ENCODE data around the gene SLAMF1. TPM values are rescaled to one million over a fixed set of nuclear protein-coding genes. Genes with fewer than 3 reads are reported as not detected.

Gene SLAMF1
- total and polyA plus RNA-seq, 9 donors = 0.04 to 0.07 (median 0.05) TPM; not detected in 6

DNA sequence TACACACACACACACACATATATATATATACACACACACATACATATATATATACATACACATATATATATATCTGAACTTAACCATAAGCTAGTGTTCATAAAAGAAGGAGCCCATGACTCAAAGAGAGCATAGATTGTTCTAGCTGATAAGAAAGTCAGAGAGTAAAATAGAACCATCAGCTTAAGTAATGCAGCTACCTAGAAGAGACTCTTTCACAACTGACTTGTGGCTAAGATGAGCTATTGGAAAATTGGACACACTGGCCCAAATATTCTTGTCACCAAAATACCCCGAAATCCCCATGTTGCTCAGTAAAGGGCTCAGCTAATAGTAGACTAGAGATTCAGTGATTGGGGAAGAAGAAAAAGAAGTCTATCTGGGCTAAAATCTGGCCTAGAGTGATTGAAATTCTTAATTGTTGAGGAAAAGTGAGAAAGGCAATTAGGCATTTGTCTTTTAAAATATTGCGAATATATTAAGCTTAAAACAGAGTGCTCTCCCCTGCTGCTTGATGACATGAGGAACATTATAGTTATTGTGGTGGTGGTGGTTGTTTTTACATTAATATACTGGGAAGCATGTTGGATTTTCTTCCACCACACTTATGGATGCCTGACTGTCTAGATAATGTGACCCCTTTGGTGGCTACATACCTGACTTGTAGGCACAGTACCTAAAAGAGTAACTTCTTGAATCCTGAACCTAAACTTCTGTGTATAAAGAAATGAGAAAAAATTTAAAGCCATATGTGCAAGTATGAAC is 6.3 kb downstream of the SLAMF1 start:
- Histone ChIP-seq H3K36me3 (ENCODE audit: control insufficient read depth, insufficient read depth, low read length) (no peaks in the 10 kb centered on the region), H3K27me3 (ENCODE audit: control insufficient read depth, insufficient read depth, low read length) (no peaks in the 10 kb centered on the region), H3K4me3 (ENCODE audit: low read length) (no peak overlapping the region), H3K27ac (ENCODE audit: low read length) (no peak overlapping the region), H3K9me3 (replicated peaks; ENCODE audit: control insufficient read depth, low read depth, low read length) (no peaks in the 10 kb centered on the region), H3K4me1 (ENCODE audit: control insufficient read depth, insufficient read depth, low read length) (no peaks in the 10 kb centered on the region)
- no CpG with 5 or more reads among the region's 2 CpGs for WGBS (ENCODE audit: insufficient coverage)
- no peak for DNase-seq

DNA sequence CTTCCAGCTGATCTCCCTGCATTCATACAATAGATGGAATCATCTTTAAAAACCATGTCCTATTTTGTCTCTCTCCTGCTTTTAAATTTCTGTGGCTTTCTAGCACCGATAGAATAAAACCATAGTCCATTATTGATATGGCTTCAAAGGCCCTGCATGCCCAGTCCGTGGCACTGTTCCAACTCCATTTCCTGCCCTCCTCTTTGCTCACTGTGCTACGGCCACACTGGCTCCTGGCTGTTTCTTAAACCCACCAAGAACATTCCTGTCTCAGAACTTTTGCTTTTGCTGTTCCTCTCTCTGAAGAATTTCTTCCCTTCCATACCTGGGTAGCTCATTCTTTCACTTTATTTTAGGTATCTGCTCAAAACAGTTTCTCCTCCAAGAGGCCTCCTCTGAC is 7.2 kb downstream of the SLAMF1 start:
- H3K27me3 ChIP-seq (ENCODE audit: control insufficient read depth, insufficient read depth, low read length) = no peaks in the 10 kb centered on the region
- no peaks in the 10 kb centered on the region for H3K4me1 ChIP-seq (ENCODE audit: control insufficient read depth, insufficient read depth, low read length)
- H3K9me3 ChIP-seq (replicated peaks; ENCODE audit: control insufficient read depth, low read depth, low read length) = no peaks in the 10 kb centered on the region
- no peak for DNase-seq
- H3K27ac ChIP-seq (ENCODE audit: low read length) = no peak overlapping the region
- H3K36me3 ChIP-seq (ENCODE audit: control insufficient read depth, insufficient read depth, low read length) = no peaks in the 10 kb centered on the region
- WGBS (ENCODE audit: insufficient coverage) = 49% methylated on average over 3 of the region's 3 CpGs
- H3K4me3 ChIP-seq (ENCODE audit: low read length) = no peak overlapping the region

- no peak for DNase-seq
- Histone ChIP-seq H3K27ac (ENCODE audit: low read length) (no peak overlapping the region), H3K4me3 (ENCODE audit: low read length) (no peak overlapping the region), H3K36me3 (ENCODE audit: control insufficient read depth, insufficient read depth, low read length) (no peaks in the 10 kb centered on the region), H3K27me3 (ENCODE audit: control insufficient read depth, insufficient read depth, low read length) (no peaks in the 10 kb centered on the region), H3K4me1 (ENCODE audit: control insufficient read depth, insufficient read depth, low read length) (no peaks in the 10 kb centered on the region), H3K9me3 (replicated peaks; ENCODE audit: control insufficient read depth, low read depth, low read length) (no peaks in the 10 kb centered on the region)
- WGBS (ENCODE audit: insufficient coverage) = 85% methylated on average over 2 of the region's 6 CpGs
Measured at GRCh38 chr1:160638926-160639325, 7.9 kb downstream of the SLAMF1 start.

GRCh38 chr1:160638540-160638857 is 8.3 kb downstream of the SLAMF1 start:
- WGBS (ENCODE audit: insufficient coverage) = 56% methylated on average over 3 of the region's 3 CpGs
- Histone ChIP-seq H3K4me3 (ENCODE audit: low read length) (no peak overlapping the region), H3K4me1 (ENCODE audit: control insufficient read depth, insufficient read depth, low read length) (no peaks in the 10 kb centered on the region), H3K9me3 (replicated peaks; ENCODE audit: control insufficient read depth, low read depth, low read length) (no peaks in the 10 kb centered on the region), H3K36me3 (ENCODE audit: control insufficient read depth, insufficient read depth, low read length) (no peaks in the 10 kb centered on the region), H3K27ac (ENCODE audit: low read length) (no peak overlapping the region), H3K27me3 (ENCODE audit: control insufficient read depth, insufficient read depth, low read length) (no peaks in the 10 kb centered on the region)
- DNase-seq = no peak

DNA sequence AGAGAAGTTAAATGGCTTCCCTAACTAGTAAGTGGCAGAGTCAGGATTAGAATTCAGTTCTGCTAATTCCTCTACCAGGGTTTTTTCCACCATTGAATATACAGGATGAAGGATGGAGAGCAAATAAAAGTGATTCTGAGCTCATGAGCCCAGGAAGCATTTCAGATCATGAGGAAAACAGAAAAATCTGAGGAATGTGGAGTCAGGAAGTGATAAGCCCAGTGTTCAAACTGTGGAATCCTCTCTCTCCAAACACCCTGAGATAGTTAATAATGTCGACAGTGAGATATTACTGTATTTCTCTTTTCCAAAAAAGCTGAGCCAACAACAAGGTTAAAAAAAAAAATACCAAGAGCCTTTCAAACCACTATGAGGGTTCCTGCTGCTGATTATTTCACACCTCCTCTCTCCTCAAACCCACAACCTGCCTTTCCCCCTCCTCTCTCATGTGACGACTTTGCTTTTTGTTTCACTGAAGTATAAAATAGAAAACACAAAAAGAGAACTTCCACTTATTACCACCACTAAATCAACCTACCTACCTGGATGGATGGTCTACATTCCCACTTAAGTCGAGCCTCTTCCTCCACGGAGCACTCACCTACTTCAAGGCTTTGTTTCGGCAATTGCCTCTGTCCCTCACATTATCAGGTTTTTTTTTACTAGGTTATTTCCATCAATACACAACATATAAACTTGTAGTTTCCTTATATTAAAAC is 8.9 kb downstream of the SLAMF1 start:
- Histone ChIP-seq H3K27me3 (ENCODE audit: control insufficient read depth, insufficient read depth, low read length) (no peaks in the 10 kb centered on the region), H3K36me3 (ENCODE audit: control insufficient read depth, insufficient read depth, low read length) (no peaks in the 10 kb centered on the region), H3K27ac (ENCODE audit: low read length) (no peak overlapping the region), H3K4me3 (ENCODE audit: low read length) (no peak overlapping the region), H3K9me3 (replicated peaks; ENCODE audit: control insufficient read depth, low read depth, low read length) (no peaks in the 10 kb centered on the region), H3K4me1 (ENCODE audit: control insufficient read depth, insufficient read depth, low read length) (no peaks in the 10 kb centered on the region)
- DNase-seq = no peak
- WGBS (ENCODE audit: insufficient coverage) = 82% methylated on average over 3 of the region's 5 CpGs

- H3K4me1 ChIP-seq (ENCODE audit: control insufficient read depth, insufficient read depth, low read length) = no peaks in the 10 kb centered on the region
- 100% methylated on average over 2 of the region's 8 CpGs for WGBS (ENCODE audit: insufficient coverage)
- no peak for DNase-seq
- no peak overlapping the region for H3K4me3 ChIP-seq (ENCODE audit: low read length)
- no peaks in the 10 kb centered on the region for H3K27me3 ChIP-seq (ENCODE audit: control insufficient read depth, insufficient read depth, low read length)
- no peaks in the 10 kb centered on the region for H3K9me3 ChIP-seq (replicated peaks; ENCODE audit: control insufficient read depth, low read depth, low read length)
- no peaks in the 10 kb centered on the region for H3K36me3 ChIP-seq (ENCODE audit: control insufficient read depth, insufficient read depth, low read length)
- no peak overlapping the region for H3K27ac ChIP-seq (ENCODE audit: low read length)
Measured at GRCh38 chr1:160637065-160637464, 9.8 kb downstream of the SLAMF1 start.

GRCh38 chr1:160636547-160636946 is 10.3 kb downstream of the SLAMF1 start:
- Histone ChIP-seq H3K4me3 (ENCODE audit: low read length) (no peak overlapping the region), H3K27ac (ENCODE audit: low read length) (no peak overlapping the region), H3K4me1 (ENCODE audit: control insufficient read depth, insufficient read depth, low read length) (no peaks in the 10 kb centered on the region), H3K36me3 (ENCODE audit: control insufficient read depth, insufficient read depth, low read length) (no peaks in the 10 kb centered on the region), H3K9me3 (replicated peaks; ENCODE audit: control insufficient read depth, low read depth, low read length) (no peaks in the 10 kb centered on the region), H3K27me3 (ENCODE audit: control insufficient read depth, insufficient read depth, low read length) (no peaks in the 10 kb centered on the region)
- no CpG with 5 or more reads among the region's 3 CpGs for WGBS (ENCODE audit: insufficient coverage)
- DNase-seq = no peak

DNA sequence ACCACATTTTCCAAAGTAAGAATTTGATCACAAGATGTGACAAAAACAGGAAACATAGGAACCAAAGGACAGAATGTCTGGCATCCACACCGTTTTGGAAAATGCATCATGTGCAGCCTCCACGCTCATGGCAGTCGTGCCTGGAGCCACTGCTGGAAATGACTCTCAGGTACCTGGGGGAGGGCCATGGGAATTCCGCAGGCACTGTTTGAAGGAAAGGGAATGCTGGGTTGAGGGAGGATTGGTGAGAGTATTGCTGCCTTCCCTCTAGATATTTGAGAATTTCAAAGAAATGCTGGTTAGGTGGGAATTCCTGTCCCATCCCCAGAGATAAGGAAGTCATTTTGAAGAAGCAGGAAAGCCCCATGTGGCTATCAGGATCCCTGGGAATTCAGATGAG is 10.8 kb downstream of the SLAMF1 start:
- whole genome bisulfite sequencing (ENCODE audit: insufficient coverage) = 71% methylated on average over 4 of the region's 4 CpGs
- H3K27me3 ChIP-seq (ENCODE audit: control insufficient read depth, insufficient read depth, low read length) = no peaks in the 10 kb centered on the region
- H3K4me3 ChIP-seq (ENCODE audit: low read length) = no peak overlapping the region
- no peak overlapping the region for H3K27ac ChIP-seq (ENCODE audit: low read length)
- H3K36me3 ChIP-seq (ENCODE audit: control insufficient read depth, insufficient read depth, low read length) = no peaks in the 10 kb centered on the region
- no peaks in the 10 kb centered on the region for H3K4me1 ChIP-seq (ENCODE audit: control insufficient read depth, insufficient read depth, low read length)
- DNase-seq = no peak
- H3K9me3 ChIP-seq (replicated peaks; ENCODE audit: control insufficient read depth, low read depth, low read length) = no peaks in the 10 kb centered on the region

DNA sequence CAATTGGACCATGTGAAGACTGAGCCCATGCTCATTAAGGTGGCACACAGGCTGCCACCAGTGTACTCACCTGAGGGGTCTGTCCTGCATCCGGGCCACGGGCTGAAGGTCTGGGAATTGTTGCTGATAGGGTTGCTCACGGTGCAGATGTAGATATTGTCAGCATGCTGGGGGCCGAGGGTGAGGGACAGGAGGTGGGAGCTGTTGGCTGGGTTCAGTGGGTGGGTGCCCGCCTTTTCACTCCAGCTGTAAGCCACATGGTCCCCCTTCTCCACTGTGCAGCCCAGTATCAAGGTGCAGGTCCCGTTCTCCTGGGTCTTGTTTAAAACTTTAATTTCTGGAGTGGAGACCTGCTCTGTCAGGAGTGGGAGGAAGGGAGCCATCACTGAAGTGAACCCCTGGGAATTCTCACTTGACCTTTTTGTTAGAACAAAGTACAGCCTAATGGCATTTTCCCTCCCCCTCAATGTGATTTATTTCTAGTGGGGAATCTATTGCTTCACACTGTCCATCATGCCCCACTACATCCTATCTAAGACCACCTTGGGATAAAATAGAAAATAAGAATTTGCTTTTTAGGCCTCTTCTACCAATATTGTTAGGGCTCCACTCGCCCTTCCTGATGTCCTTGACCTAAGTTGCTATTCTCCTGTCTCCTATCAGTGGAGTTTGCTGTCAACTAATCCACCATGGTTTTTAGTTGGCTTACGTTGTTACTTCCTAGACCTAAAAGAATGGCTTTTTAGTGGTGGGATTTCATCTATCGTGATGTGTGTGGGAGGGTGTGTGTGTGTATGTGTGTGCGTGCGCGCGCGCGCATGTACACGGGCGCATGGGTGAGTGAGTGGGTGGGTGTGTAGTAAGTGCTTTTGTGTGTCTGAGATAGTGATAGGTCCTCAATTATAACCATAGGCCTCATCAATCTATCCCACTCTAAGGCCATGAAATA is 12.0 kb downstream of the SLAMF1 start:
- no peak for DNase-seq
- Histone ChIP-seq H3K27ac (ENCODE audit: low read length) (no peak overlapping the region), H3K4me1 (ENCODE audit: control insufficient read depth, insufficient read depth, low read length) (peaks cover 2% of the 10 kb centered on the region), H3K36me3 (ENCODE audit: control insufficient read depth, insufficient read depth, low read length) (no peaks in the 10 kb centered on the region), H3K27me3 (ENCODE audit: control insufficient read depth, insufficient read depth, low read length) (no peaks in the 10 kb centered on the region), H3K9me3 (replicated peaks; ENCODE audit: control insufficient read depth, low read depth, low read length) (no peaks in the 10 kb centered on the region), H3K4me3 (ENCODE audit: low read length) (no peak overlapping the region)
- WGBS (ENCODE audit: insufficient coverage) = 90% methylated on average over 3 of the region's 17 CpGs

- no peaks in the 10 kb centered on the region for H3K9me3 ChIP-seq (replicated peaks; ENCODE audit: control insufficient read depth, low read depth, low read length)
- peaks cover 8% of the 10 kb centered on the region for H3K4me1 ChIP-seq (ENCODE audit: control insufficient read depth, insufficient read depth, low read length)
- H3K36me3 ChIP-seq (ENCODE audit: control insufficient read depth, insufficient read depth, low read length) = no peaks in the 10 kb centered on the region
- no peak overlapping the region for H3K27ac ChIP-seq (ENCODE audit: low read length)
- no peak for DNase-seq
- WGBS (ENCODE audit: insufficient coverage) = no CpG with 5 or more reads among the region's 2 CpGs
- no peak overlapping the region for H3K4me3 ChIP-seq (ENCODE audit: low read length)
- H3K27me3 ChIP-seq (ENCODE audit: control insufficient read depth, insufficient read depth, low read length) = no peaks in the 10 kb centered on the region
Measured at GRCh38 chr1:160633330-160633903, 13.4 kb downstream of the SLAMF1 start.
